Measurements from ENCODE around the gene CD38. TPM values are rescaled to one million over a fixed set of nuclear protein-coding genes. Genes with fewer than 3 reads are reported as not detected.

CD38 gene
- total RNA-seq, 1 donor from 2014 or later, result 6.1 TPM

DNA sequence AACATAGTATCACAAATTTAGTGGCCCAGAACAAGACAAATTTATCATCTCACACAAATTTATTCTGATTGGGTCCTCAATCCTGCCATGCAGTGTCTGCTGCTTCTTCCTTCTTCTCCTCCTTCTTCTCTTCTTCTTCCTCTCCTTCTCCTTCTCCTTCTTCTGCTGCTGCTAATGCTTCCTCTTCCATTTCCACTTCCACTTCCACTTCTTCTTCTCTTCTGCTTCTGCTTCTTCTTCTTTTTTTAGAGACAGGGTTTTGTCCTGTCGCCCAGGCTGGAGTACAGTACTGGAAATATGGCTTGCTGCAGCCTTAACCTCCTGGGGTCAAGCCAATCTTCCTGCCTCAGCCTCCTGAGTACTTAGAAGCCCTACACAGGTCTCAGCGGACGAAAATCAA is 122.9 kb downstream of the CD38 start:
- no peak for DNase-seq

DNA sequence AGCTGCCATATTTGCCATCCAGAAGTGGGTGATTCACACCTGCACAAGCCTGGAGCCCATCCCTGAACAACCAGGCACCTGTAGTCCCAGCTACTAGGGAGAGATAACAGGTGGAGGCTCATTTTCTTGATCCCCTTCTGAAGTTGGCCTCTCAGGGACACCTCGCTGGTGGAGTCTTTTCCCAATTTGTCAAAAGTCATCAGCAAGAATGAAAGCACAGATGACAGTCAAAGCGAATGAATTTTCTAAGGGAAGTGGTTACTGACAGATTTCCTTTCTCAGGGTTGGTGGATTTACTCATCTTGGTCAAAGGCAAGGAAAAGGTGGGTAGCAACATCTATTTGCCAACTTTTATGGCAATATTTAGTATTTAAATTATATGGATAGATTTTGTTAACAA is 123.9 kb downstream of the CD38 start:
- no peak for DNase-seq

DNA sequence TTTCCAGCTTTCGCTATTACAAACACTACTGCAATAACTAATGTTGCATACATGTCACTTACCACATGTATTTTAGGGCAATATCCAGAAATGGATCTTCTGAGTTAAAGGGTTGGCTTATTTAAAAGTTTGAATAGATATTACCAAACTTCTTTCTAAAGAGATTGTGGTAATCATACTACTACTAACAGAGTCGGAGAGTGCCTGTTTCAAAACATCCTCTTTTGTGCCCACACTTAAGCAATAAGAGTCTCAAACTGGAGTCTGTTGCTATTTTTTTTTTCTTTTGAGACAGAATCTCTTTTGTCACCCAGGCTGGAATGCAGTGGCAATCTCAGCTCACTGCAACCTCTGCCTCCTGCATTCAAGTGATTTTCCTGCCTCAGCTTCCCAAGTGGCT is 124.6 kb downstream of the CD38 start:
- no peak for DNase-seq

Other genes starting within 250 kb of the CD38 start
- gene FBXL5, start 123.0 kb upstream of the CD38 start, total RNA-seq, result 229 TPM
- 98.4 TPM for gene FAM200B, start 96.5 kb upstream of the CD38 start, total RNA-seq
- gene BST1, start 75.3 kb upstream of the CD38 start, total RNA-seq, result 2.8 TPM
- not detected for gene FGFBP1, start 160.4 kb downstream of the CD38 start, total RNA-seq
- not detected for gene FGFBP2, start 184.8 kb downstream of the CD38 start, total RNA-seq